ENCODE measurements around the gene JAKMIP2. TPM values are rescaled to one million over a fixed set of nuclear protein-coding genes. Genes with fewer than 3 reads are reported as not detected.

Gene JAKMIP2
- total and polyA plus RNA-seq, 10 of the 15 experiments (the other 5 are each of a cell fraction or from before 2014, with no cell fraction given) = 0.51 to 1.8 (median 0.89) TPM

- TF ChIP-seq, protein P1, sequence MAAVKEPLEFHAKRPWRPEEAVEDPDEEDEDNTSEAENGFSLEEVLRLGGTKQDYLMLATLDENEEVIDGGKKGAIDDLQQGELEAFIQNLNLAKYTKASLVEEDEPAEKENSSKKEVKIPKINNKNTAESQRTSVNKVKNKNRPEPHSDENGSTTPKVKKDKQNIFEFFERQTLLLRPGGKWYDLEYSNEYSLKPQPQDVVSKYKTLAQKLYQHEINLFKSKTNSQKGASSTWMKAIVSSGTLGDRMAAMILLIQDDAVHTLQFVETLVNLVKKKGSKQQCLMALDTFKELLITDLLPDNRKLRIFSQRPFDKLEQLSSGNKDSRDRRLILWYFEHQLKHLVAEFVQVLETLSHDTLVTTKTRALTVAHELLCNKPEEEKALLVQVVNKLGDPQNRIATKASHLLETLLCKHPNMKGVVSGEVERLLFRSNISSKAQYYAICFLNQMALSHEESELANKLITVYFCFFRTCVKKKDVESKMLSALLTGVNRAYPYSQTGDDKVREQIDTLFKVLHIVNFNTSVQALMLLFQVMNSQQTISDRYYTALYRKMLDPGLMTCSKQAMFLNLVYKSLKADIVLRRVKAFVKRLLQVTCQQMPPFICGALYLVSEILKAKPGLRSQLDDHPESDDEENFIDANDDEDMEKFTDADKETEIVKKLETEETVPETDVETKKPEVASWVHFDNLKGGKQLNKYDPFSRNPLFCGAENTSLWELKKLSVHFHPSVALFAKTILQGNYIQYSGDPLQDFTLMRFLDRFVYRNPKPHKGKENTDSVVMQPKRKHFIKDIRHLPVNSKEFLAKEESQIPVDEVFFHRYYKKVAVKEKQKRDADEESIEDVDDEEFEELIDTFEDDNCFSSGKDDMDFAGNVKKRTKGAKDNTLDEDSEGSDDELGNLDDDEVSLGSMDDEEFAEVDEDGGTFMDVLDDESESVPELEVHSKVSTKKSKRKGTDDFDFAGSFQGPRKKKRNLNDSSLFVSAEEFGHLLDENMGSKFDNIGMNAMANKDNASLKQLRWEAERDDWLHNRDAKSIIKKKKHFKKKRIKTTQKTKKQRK (IDR thresholded peaks at IDR 0.05; ENCODE audit: low read depth, low read length) = no peak
These were observed 14.2 kb upstream of the JAKMIP2 start (continued) for GRCh38 chr5:147796556-147797308.

DNA sequence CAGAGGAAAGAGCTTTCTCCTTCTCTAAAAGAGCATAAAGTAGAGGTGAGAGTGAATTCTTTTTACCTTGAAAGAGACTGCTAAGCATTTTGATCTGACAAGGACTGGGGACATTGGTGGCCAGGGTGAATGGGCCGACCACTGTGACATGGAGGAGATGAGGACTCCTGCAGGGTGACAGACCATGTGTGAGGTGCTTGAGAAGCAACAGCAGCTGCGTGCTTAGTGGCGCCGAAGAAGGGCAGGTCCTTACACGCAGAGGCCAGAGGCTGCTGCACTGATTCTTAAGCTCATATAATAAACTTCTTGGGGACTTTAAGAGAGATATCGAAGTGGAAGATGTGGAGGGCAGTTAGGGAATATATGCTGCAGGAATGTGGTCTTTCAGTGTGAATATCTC is 8.7 kb upstream of the JAKMIP2 start:
- POLR2A ChIA-PET = no interaction called here
- Histone ChIP-seq H4K20me1 (ENCODE audit: control insufficient read depth, insufficient read depth) (no peaks in the 10 kb centered on the region), H3K27ac (ENCODE audit: control insufficient read depth, insufficient read depth) (no peak overlapping the region), H3K4me2 (ENCODE audit: control insufficient read depth, insufficient read depth) (no peak overlapping the region), H3K36me3 (ENCODE audit: control insufficient read depth in 2 of 2, insufficient read depth in 2 of 2, low read length in 1 of 2) (no peaks in the 10 kb centered on the region), H3K9me3 (replicated peaks; ENCODE audit: control insufficient read depth, insufficient read depth, low read length) (no peaks in the 10 kb centered on the region), H3K4me1 (ENCODE audit: control insufficient read depth, insufficient read depth, low read length) (no peaks in the 10 kb centered on the region), H3K4me3 (no peak overlapping the region), H3K9ac (ENCODE audit: control insufficient read depth, insufficient read depth, low read length) (no peak overlapping the region), H3K79me2 (ENCODE audit: control insufficient read depth, insufficient read depth, low read length) (no peaks in the 10 kb centered on the region), H3K27me3 (replicated peaks in 1 of 2; ENCODE audit: control insufficient read depth in 2 of 2, insufficient read depth in 2 of 2, low read length in 1 of 2) (no peaks in the 10 kb centered on the region), H2AFZ (ENCODE audit: control insufficient read depth, low read depth, low read length) (no peak overlapping the region)
- in situ Hi-C loops (cut with MboI) (no loop called here), intact Hi-C loops (cut with micrococcal nuclease; ENCODE audit: unreplicated experiment) (no loop called here)
- FAIRE-seq = no peak
- DNase-seq (ENCODE audit: low read depth, low spot score) = no peak
- TF ChIP-seq ATF2 (IDR thresholded peaks at IDR 0.05; ENCODE audit: low read length) = no peak
- TF ChIP-seq GABPA (IDR thresholded peaks at IDR 0.05; ENCODE audit: low read depth) = no peak
- no peak for TF ChIP-seq BHLHE40 (IDR thresholded peaks at IDR 0.05; ENCODE audit: borderline replicate concordance in 1 of 2, low read depth in 2 of 2, low read length in 1 of 2)
- TF ChIP-seq CTCF (IDR thresholded peaks at IDR 0.05 in 2 of 3, conservative IDR thresholded peaks at IDR 0.05 in 1 of 3; ENCODE audit: control insufficient read depth in 2 of 3, extremely low read depth in 1 of 3, insufficient read depth in 1 of 3, low read depth in 3 of 3, low read length in 3 of 3) = no peak
- no peak for TF ChIP-seq ASH2L (IDR thresholded peaks at IDR 0.05; ENCODE audit: borderline replicate concordance, low read depth)
- TF ChIP-seq NBN (IDR thresholded peaks at IDR 0.05) = no peak
- TF ChIP-seq YY1 (IDR thresholded peaks at IDR 0.05; ENCODE audit: low read depth, low read length) = no peak
- RAD21 ChIA-PET (ENCODE audit: unreplicated experiment) = no interaction called here
- CTCF ChIA-PET = no interaction called here
- no TSS peak for BruUV-seq (replicated peaks)
- ATAC-seq = no peak
- SMC1A ChIA-PET (ENCODE audit: uncharacterized antibody, unreplicated experiment) = no interaction called here
- WGBS (ENCODE audit: insufficient coverage, insufficient replicate concordance, low lambda C conversion rate, missing lambda C conversion rate) = 39% methylated on average over 6 of the region's 6 CpGs

All from GM12878 (cell line).